GM19324 (cell line): ENCODE measurements around the gene MGLL.

Experiments
- ATAC-seq: cut with Tn5 transposase; IDR thresholded peaks from one replicate; pipeline ENCODE4 v1.9.1; 2021; ENCODE audit warnings: mild to moderate bottlenecking, moderate library complexity; ENCODE audit not compliant: unreplicated experiment, low FRiP score

MGLL gene

GRCh38 chr3:127822041-127822681 is at the start of gene MGLL:
Gene MGLL (minus strand): TSS chr3:127822515. CDS start chr3:127822318, 197 bp downstream.
- no peak for ATAC-seq

GRCh38 chr3:127870156-127870555 is 47.8 kb upstream of the MGLL start:
- ATAC-seq, result no peak

- no peak for ATAC-seq
These were observed 45.7 kb upstream of the MGLL start for GRCh38 chr3:127867986-127868385.

GRCh38 chr3:127867412-127867811 is 45.1 kb upstream of the MGLL start:
- no peak for ATAC-seq

GRCh38 chr3:127865941-127866340 is 43.6 kb upstream of the MGLL start:
- no peak for ATAC-seq

GRCh38 chr3:127860211-127860696 is 37.9 kb upstream of the MGLL start:
- no peak for ATAC-seq

- no peak for ATAC-seq
These were observed 37.4 kb upstream of the MGLL start for GRCh38 chr3:127859730-127860129.

GRCh38 chr3:127858937-127859336 is 36.6 kb upstream of the MGLL start:
- no peak for ATAC-seq

- ATAC-seq, result no peak
These were observed 36.2 kb upstream of the MGLL start for GRCh38 chr3:127858521-127858920.

GRCh38 chr3:127857333-127857732 is 35.0 kb upstream of the MGLL start:
- no peak for ATAC-seq

GRCh38 chr3:127856801-127857200 is 34.5 kb upstream of the MGLL start:
- no peak for ATAC-seq

GRCh38 chr3:127855246-127855645 is 32.9 kb upstream of the MGLL start:
- no peak for ATAC-seq

GRCh38 chr3:127853681-127854080 is 31.4 kb upstream of the MGLL start:
- no peak for ATAC-seq

GRCh38 chr3:127851899-127852298 is 29.6 kb upstream of the MGLL start:
- ATAC-seq, result no peak

GRCh38 chr3:127849368-127849767 is 27.1 kb upstream of the MGLL start:
- no peak for ATAC-seq

GRCh38 chr3:127848131-127849129 is 26.1 kb upstream of the MGLL start:
- no peak for ATAC-seq

GRCh38 chr3:127847236-127847720 is 25.0 kb upstream of the MGLL start:
- ATAC-seq, result no peak

- no peak for ATAC-seq
These were observed 24.3 kb upstream of the MGLL start for GRCh38 chr3:127846576-127846975.

- no peak for ATAC-seq
These were observed 22.1 kb upstream of the MGLL start for GRCh38 chr3:127844326-127844942.

- ATAC-seq, result no peak
These were observed 18.4 kb upstream of the MGLL start for GRCh38 chr3:127840671-127841070.

GRCh38 chr3:127839099-127839498 is 16.8 kb upstream of the MGLL start:
- no peak for ATAC-seq
